ENCODE data around the gene SLAMF9.

- TF ChIP-seq ZNF274 (IDR thresholded peaks at IDR 0.05; ENCODE audit: low read depth, low read length) (no peak), EZH2 (IDR thresholded peaks at IDR 0.05) (no peak)
These were observed 29.0 kb downstream of the SLAMF9 start, which contains the start of gene TAGLN2 for GRCh38 chr1:159924791-159925718.
